Bronchial epithelial cell (primary cell): ENCODE data around the gene PRKCG. TPM values are rescaled to one million over a fixed set of nuclear protein-coding genes. Genes with fewer than 3 reads are reported as not detected.

Source experiments
- DNase-seq: peaks from one replicate; pipeline ENCODE4 v3.0.0-alpha.2; 2010; ENCODE audit warnings: low read depth
- FAIRE-seq: peaks from 2 replicates; lab custom pipeline; 2011; peaks lifted over from hg19 to GRCh38; lab: Jason Lieb, UNC
- H3K27me3 ChIP-seq: 2 replicates; pipeline ENCODE4 v1.5.1; 2011; ENCODE audit warnings: low read length; ENCODE audit not compliant: control insufficient read depth, insufficient read depth
- H3K36me3 ChIP-seq: 2 replicates; pipeline ENCODE4 v1.5.1; 2011; ENCODE audit warnings: low read length; ENCODE audit not compliant: control insufficient read depth, insufficient read depth
- H3K4me3 ChIP-seq: 2 replicates; pipeline ENCODE4 v1.5.1; 2011; ENCODE audit warnings: mild to moderate bottlenecking, low read depth, low read length, control low read depth
- CTCF ChIP-seq: IDR thresholded peaks from 2 replicates; pipeline ENCODE4 v1.5.1; 2011; ENCODE audit warnings: mild to moderate bottlenecking, moderate library complexity, low read length, control low read depth, inconsistent platforms; ENCODE audit not compliant: insufficient read depth, severe bottlenecking
- total RNA-seq: library from RNA; depleted of rRNA; stranded (reverse); fragments of >200 nt; gene quantifications from 2 replicates; pipeline ENCODE4 v1.2.1, GENCODE V29; 2014

Gene PRKCG
- total RNA-seq, 1 donor from 2014 or later = not detected

- Histone ChIP-seq H3K36me3 (no peaks in the 10 kb centered on the region), H3K4me3 (no peak overlapping the region), H3K27me3 (peaks cover 28% of the 10 kb centered on the region)
- DNase-seq (no peak), FAIRE-seq (no peak)
- TF ChIP-seq CTCF = no peak
Observed at GRCh38 chr19:53910170-53910518, 28.1 kb downstream of the PRKCG start.

- FAIRE-seq = no peak
- peaks cover 22% of the 10 kb centered on the region for H3K27me3 ChIP-seq
- no peak for TF ChIP-seq CTCF
Observed at GRCh38 chr19:53912653-53913052, 30.7 kb downstream of the PRKCG start.

GRCh38 chr19:53915000-53915399 is 33.0 kb downstream of the PRKCG start:
- no peaks in the 10 kb centered on the region for H3K36me3 ChIP-seq
- DNase-seq (no peak), FAIRE-seq (no peak)
- H3K4me3 ChIP-seq = no peak overlapping the region
- TF ChIP-seq CTCF = no peak
- H3K27me3 ChIP-seq = peaks cover 6% of the 10 kb centered on the region

More at GRCh38 chr19:53912653-53913052, 30.7 kb downstream of the PRKCG start:
- no peak overlapping the region for H3K4me3 ChIP-seq
- DNase-seq = no peak
- H3K36me3 ChIP-seq = no peaks in the 10 kb centered on the region

- FAIRE-seq = no peak
- peaks cover 2% of the 10 kb centered on the region for H3K27me3 ChIP-seq
- no peak for DNase-seq
Observed at GRCh38 chr19:53916004-53916403, 34.0 kb downstream of the PRKCG start.

GRCh38 chr19:53917356-53917755 is 35.4 kb downstream of the PRKCG start:
- TF ChIP-seq CTCF = no peak
- Histone ChIP-seq H3K4me3 (no peak overlapping the region), H3K27me3 (peaks cover 2% of the 10 kb centered on the region), H3K36me3 (no peaks in the 10 kb centered on the region)
- FAIRE-seq (no peak), DNase-seq (no peak)

More at GRCh38 chr19:53916004-53916403, 34.0 kb downstream of the PRKCG start:
- no peaks in the 10 kb centered on the region for H3K36me3 ChIP-seq
- no peak for TF ChIP-seq CTCF
- H3K4me3 ChIP-seq = no peak overlapping the region

GRCh38 chr19:53927739-53928138 is 45.7 kb downstream of the PRKCG start:
- no peaks in the 10 kb centered on the region for H3K27me3 ChIP-seq
- no peak for TF ChIP-seq CTCF
- no peak overlapping the region for H3K4me3 ChIP-seq
- DNase-seq (peak; percentile 29), FAIRE-seq (no peak)
- H3K36me3 ChIP-seq = no peaks in the 10 kb centered on the region
